NCI-H2081 treated with DMSO at 0.1 percent for 48 hours (cell line): Measurements from ENCODE around the gene CACNA1A.
A peak's percentile ranks its signal among the peaks of the same experiment; 100 is the strongest.
"Not testable (repeated sequence)": the region's sequence is repeated elsewhere in the genome, so short reads cannot be mapped to it uniquely, and the experiment has no call there.

Experiments used
- DNase-seq: peaks from one replicate; lab custom pipeline; 2025; lab: John Stamatoyannopoulos, UW

The CACNA1A gene

GRCh38 chr19:13506471-13506820 is at the start of gene CACNA1A:
Gene CACNA1A, minus strand, starts transcription at chr19:13506479. Its CDS starts 255 bp downstream, at chr19:13506224.
- no peak for DNase-seq

GRCh38 chr19:13554506-13555240 is 48.4 kb upstream of the CACNA1A start:
- DNase-seq = no peak

GRCh38 chr19:13553880-13554400 is 47.7 kb upstream of the CACNA1A start:
- DNase-seq = no peak

- DNase-seq = no peak
Observed at GRCh38 chr19:13548131-13548530, 41.9 kb upstream of the CACNA1A start.

GRCh38 chr19:13547102-13547501 is 40.8 kb upstream of the CACNA1A start:
- no peak for DNase-seq

- no peak for DNase-seq
Observed at GRCh38 chr19:13544423-13544822, 38.1 kb upstream of the CACNA1A start.

GRCh38 chr19:13541554-13541953 is 35.3 kb upstream of the CACNA1A start:
- DNase-seq = no peak

GRCh38 chr19:13539332-13539731 is 33.1 kb upstream of the CACNA1A start:
- no peak for DNase-seq

- DNase-seq = no peak
Observed at GRCh38 chr19:13538601-13539253, 32.4 kb upstream of the CACNA1A start.

- peak; percentile 69 for DNase-seq
Observed at GRCh38 chr19:13537454-13537853, 31.2 kb upstream of the CACNA1A start.

- DNase-seq = no peak
Observed at GRCh38 chr19:13530720-13531119, 24.4 kb upstream of the CACNA1A start.

GRCh38 chr19:13529721-13530120 is 23.4 kb upstream of the CACNA1A start:
- not testable (repeated sequence) for DNase-seq

GRCh38 chr19:13526552-13526951 is 20.3 kb upstream of the CACNA1A start:
- no peak for DNase-seq

- DNase-seq = no peak
Observed at GRCh38 chr19:13521066-13521465, 14.8 kb upstream of the CACNA1A start.

GRCh38 chr19:13511947-13512346 is 5.7 kb upstream of the CACNA1A start:
- DNase-seq = no peak

GRCh38 chr19:13507053-13507611 is 853 bp upstream of the CACNA1A start:
- DNase-seq = no peak

GRCh38 chr19:13505761-13506470 is 363 bp downstream of the CACNA1A start:
- DNase-seq = no peak

GRCh38 chr19:13505164-13505695 is 1.0 kb downstream of the CACNA1A start:
- DNase-seq = no peak

- no peak for DNase-seq
Observed at GRCh38 chr19:13503570-13504235, 2.6 kb downstream of the CACNA1A start.

- DNase-seq = no peak
Observed at GRCh38 chr19:13502231-13502630, 4.0 kb downstream of the CACNA1A start.

- no peak for DNase-seq
Observed at GRCh38 chr19:13499692-13500091, 6.6 kb downstream of the CACNA1A start.
